WTC11 (cell line): ENCODE data around the gene SKI.

Source experiments
- CREB1 ChIP-seq: sonication (generic); formaldehyde crosslinking; IDR thresholded peaks from 2 replicates; pipeline ENCODE4 v1.8.0; 2023; ENCODE audit warnings: mild to moderate bottlenecking, missing genetic modification reagents
- CREM ChIP-seq: sonication (generic); formaldehyde crosslinking; IDR thresholded peaks from 2 replicates; pipeline ENCODE4 v1.8.1; 2022; ENCODE audit warnings: mild to moderate bottlenecking, missing genetic modification reagents, moderate library complexity
- ELF4 ChIP-seq: sonication (generic); formaldehyde crosslinking; IDR thresholded peaks from 2 replicates; pipeline ENCODE4 v1.8.1; 2022; ENCODE audit warnings: low read depth, mild to moderate bottlenecking, moderate library complexity, missing genetic modification reagents
- KAT7 ChIP-seq: sonication (generic); formaldehyde crosslinking; IDR thresholded peaks from 2 replicates; pipeline ENCODE4 v1.8.1; 2023; ENCODE audit warnings: missing genetic modification reagents, mild to moderate bottlenecking, borderline replicate concordance
- NFATC4 ChIP-seq: fragments of 250-450 bp; sonication (Bioruptor Pico); IDR thresholded peaks from 2 replicates; pipeline ENCODE4 v1.9.0; 2021; ENCODE audit warnings: mild to moderate bottlenecking
- SOX15 ChIP-seq: fragments of 250-450 bp; sonication (Bioruptor Pico); IDR thresholded peaks from 2 replicates; pipeline ENCODE4 v1.9.0; 2021; ENCODE audit warnings: mild to moderate bottlenecking
- ZNF416 ChIP-seq: fragments of 250-450 bp; sonication (Bioruptor Pico); IDR thresholded peaks from 2 replicates; pipeline ENCODE4 v1.9.0; 2021; ENCODE audit warnings: mild to moderate bottlenecking, inconsistent platforms
- TF ChIP-seq, protein P1 (sequence below): sonication (generic); formaldehyde crosslinking; IDR thresholded peaks from 2 replicates; pipeline ENCODE4 v1.8.0; 2022; ENCODE audit warnings: mild to moderate bottlenecking, missing genetic modification reagents
- TF ChIP-seq, protein P2 (sequence below): fragments of 200-600 bp; IDR thresholded peaks from 2 replicates; pipeline ENCODE4 v1.8.0; 2022; ENCODE audit warnings: antibody characterized with exemption
- TF ChIP-seq, protein P3 (sequence below): sonication (generic); formaldehyde crosslinking; IDR thresholded peaks from 2 replicates; pipeline ENCODE4 v1.8.1; 2022; ENCODE audit warnings: low read depth, missing genetic modification reagents, borderline replicate concordance

DNA sequence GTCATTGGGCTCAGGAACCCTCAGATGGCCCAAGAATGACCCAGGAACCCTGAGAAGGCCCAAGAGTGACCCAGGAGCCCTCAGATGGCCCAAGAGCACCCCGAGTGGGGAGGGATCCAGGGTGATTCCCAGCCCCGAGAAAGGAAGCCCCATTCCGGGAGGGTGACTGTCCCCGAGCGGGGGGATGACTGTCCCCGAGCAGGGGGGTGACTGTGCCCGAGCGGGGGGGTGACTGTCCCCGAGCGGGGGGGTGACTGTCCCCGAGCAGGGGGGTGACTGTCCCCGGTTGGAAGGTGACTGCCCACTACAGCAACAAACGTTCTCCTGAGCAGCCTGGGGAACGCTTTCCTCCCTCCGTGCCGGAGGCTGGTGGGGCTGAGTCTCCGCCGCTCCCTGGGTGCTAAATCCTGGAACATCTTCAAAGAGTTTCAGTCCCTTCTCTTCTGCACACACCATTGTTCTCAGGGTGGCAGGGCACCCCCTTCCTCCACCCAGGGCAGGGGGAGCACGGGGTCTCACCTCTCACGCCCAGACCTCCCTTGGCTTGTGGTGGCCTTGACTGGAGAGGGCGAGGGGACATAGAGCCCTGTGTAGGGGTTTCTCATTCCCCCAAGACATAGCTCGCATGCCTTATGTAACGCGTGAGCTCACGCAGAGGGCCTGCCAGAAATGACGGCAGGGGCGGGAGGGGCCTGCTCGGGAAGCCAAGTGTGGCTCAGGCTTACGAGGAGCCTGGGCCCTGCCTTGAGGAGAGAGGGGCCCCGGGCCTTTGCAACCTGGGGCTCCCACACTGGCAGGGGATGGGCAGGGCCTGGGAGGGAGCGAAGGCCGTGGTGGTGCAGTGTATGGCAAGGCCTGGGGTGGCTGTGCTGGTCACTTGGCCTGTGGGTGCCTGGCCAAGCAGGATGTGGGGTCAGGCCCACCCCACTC lies 14.3 kb upstream of the SKI start:
- TF ChIP-seq, protein P1, sequence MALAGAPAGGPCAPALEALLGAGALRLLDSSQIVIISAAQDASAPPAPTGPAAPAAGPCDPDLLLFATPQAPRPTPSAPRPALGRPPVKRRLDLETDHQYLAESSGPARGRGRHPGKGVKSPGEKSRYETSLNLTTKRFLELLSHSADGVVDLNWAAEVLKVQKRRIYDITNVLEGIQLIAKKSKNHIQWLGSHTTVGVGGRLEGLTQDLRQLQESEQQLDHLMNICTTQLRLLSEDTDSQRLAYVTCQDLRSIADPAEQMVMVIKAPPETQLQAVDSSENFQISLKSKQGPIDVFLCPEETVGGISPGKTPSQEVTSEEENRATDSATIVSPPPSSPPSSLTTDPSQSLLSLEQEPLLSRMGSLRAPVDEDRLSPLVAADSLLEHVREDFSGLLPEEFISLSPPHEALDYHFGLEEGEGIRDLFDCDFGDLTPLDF (CRISPR knock-in tag): no peak
- TF ChIP-seq, protein P2, sequence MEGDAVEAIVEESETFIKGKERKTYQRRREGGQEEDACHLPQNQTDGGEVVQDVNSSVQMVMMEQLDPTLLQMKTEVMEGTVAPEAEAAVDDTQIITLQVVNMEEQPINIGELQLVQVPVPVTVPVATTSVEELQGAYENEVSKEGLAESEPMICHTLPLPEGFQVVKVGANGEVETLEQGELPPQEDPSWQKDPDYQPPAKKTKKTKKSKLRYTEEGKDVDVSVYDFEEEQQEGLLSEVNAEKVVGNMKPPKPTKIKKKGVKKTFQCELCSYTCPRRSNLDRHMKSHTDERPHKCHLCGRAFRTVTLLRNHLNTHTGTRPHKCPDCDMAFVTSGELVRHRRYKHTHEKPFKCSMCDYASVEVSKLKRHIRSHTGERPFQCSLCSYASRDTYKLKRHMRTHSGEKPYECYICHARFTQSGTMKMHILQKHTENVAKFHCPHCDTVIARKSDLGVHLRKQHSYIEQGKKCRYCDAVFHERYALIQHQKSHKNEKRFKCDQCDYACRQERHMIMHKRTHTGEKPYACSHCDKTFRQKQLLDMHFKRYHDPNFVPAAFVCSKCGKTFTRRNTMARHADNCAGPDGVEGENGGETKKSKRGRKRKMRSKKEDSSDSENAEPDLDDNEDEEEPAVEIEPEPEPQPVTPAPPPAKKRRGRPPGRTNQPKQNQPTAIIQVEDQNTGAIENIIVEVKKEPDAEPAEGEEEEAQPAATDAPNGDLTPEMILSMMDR: no peak
- TF ChIP-seq CREB1 (no peak), NFATC4 (no peak), SOX15 (CRISPR knock-in tag) (no peak), ELF4 (CRISPR knock-in tag) (no peak), CREM (CRISPR knock-in tag) (no peak), KAT7 (CRISPR knock-in tag) (no peak), ZNF416 (no peak)
- TF ChIP-seq, protein P3, sequence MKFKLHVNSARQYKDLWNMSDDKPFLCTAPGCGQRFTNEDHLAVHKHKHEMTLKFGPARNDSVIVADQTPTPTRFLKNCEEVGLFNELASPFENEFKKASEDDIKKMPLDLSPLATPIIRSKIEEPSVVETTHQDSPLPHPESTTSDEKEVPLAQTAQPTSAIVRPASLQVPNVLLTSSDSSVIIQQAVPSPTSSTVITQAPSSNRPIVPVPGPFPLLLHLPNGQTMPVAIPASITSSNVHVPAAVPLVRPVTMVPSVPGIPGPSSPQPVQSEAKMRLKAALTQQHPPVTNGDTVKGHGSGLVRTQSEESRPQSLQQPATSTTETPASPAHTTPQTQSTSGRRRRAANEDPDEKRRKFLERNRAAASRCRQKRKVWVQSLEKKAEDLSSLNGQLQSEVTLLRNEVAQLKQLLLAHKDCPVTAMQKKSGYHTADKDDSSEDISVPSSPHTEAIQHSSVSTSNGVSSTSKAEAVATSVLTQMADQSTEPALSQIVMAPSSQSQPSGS: no peak
